CD14-positive monocyte (primary cell): ENCODE measurements around the gene CLK2. TPM values are rescaled to one million over a fixed set of nuclear protein-coding genes. Genes with fewer than 3 reads are reported as not detected.

Source experiments
- DNase-seq, 3 donors: peaks; one replicate each; pipeline ENCODE4 v3.0.0-alpha.2; 2011 to 2022
- H2AFZ ChIP-seq: 2 replicates; pipeline ENCODE4 v1.6.0; 2012; ENCODE audit warnings: mild to moderate bottlenecking, low read depth, low read length, inconsistent platforms; ENCODE audit not compliant: insufficient read depth, poor library complexity, severe bottlenecking
- H3K27ac ChIP-seq, 2 donors: 1 replicate in 1 of 2; 2 replicates in 1 of 2; pipeline ENCODE4 v1.5.1; 2012 to 2013; ENCODE audit warnings: low read length in 2 of 2, control low read depth in 1 of 2, inconsistent platforms in 1 of 2, low read depth in 1 of 2, mild to moderate bottlenecking in 1 of 2
- H3K27me3 ChIP-seq, 2 donors: one replicate each; pipeline versions ENCODE4 v1.6.0 to v1.6.1; 2011 to 2013; ENCODE audit warnings: low read length in 2 of 2; ENCODE audit not compliant: control insufficient read depth in 2 of 2, insufficient read depth in 2 of 2
- H3K36me3 ChIP-seq, 2 donors: replicated peaks in 1 of 2; 1 replicate in 1 of 2; 2 replicates in 1 of 2; pipeline versions ENCODE4 v1.5.1 to v1.6.1; 2012 to 2013; ENCODE audit warnings: low read length in 2 of 2, control low read depth in 1 of 2, inconsistent platforms in 1 of 2, mild to moderate bottlenecking in 1 of 2; ENCODE audit not compliant: insufficient read depth in 2 of 2, control insufficient read depth in 1 of 2
- H3K4me1 ChIP-seq, 2 donors: 1 replicate in 1 of 2; 2 replicates in 1 of 2; pipeline versions ENCODE4 v1.5.1 to v1.6.1; 2012 to 2013; ENCODE audit warnings: low read length in 2 of 2, control low read depth in 1 of 2, inconsistent platforms in 1 of 2, mild to moderate bottlenecking in 1 of 2, moderate library complexity in 1 of 2; ENCODE audit not compliant: insufficient read depth in 2 of 2, control insufficient read depth in 1 of 2
- H3K4me2 ChIP-seq: replicated peaks from 2 replicates; pipeline ENCODE3; 2012; ENCODE audit warnings: low read length, moderate library complexity, mild to moderate bottlenecking; ENCODE audit not compliant: poor library complexity, severe bottlenecking; ENCODE audit errors: extremely low read depth
- H3K4me3 ChIP-seq, 3 experiments: fragments of 200-600 bp in 1 of 3; sonication (generic) in 1 of 3; replicated peaks in 1 of 3; 1 replicate in 2 of 3; 2 replicates in 1 of 3; pipeline ENCODE4 v1.5.1; 2011 to 2013; ENCODE audit warnings: low read length in 3 of 3, mild to moderate bottlenecking in 3 of 3, control low read depth in 2 of 3, low read depth in 2 of 3, inconsistent platforms in 1 of 3, moderate library complexity in 1 of 3
- H3K79me2 ChIP-seq: 2 replicates; pipeline ENCODE4 v1.6.0; 2012; ENCODE audit warnings: mild to moderate bottlenecking, control low read depth, inconsistent platforms, low read length, moderate library complexity; ENCODE audit not compliant: insufficient read depth
- H3K9ac ChIP-seq: 2 replicates; pipeline ENCODE4 v1.6.0; 2017; ENCODE audit warnings: low read length, mild to moderate bottlenecking; ENCODE audit not compliant: insufficient read depth, poor library complexity, severe bottlenecking
- H3K9me3 ChIP-seq, 2 donors: replicated peaks in 1 of 2; 1 replicate in 1 of 2; 2 replicates in 1 of 2; pipeline versions ENCODE4 v1.5.1 to v1.6.1; 2012 to 2013; ENCODE audit warnings: low read length in 2 of 2, control low read depth in 1 of 2; ENCODE audit not compliant: control insufficient read depth in 1 of 2, insufficient read depth in 1 of 2
- H4K20me1 ChIP-seq: 2 replicates; pipeline ENCODE4 v1.6.0; 2012; ENCODE audit warnings: mild to moderate bottlenecking, low read length, control low read depth, moderate library complexity; ENCODE audit not compliant: insufficient read depth
- H3K27ac Mint-ChIP-seq, 7 donors: one replicate each; pipeline ENCODE4 v1.8.0; 2020; ENCODE audit warnings: mild to moderate bottlenecking in 7 of 7, mixed read lengths in 7 of 7, moderate library complexity in 6 of 7, inconsistent platforms in 2 of 7
- H3K27me3 Mint-ChIP-seq, 3 donors: one replicate each; pipeline ENCODE4 v1.8.0; 2021 to 2022; ENCODE audit warnings: low read depth in 3 of 3, mild to moderate bottlenecking in 3 of 3, mixed read lengths in 3 of 3, moderate library complexity in 3 of 3, inconsistent platforms in 1 of 3
- H3K36me3 Mint-ChIP-seq, 2 donors: one replicate each; pipeline ENCODE4 v1.8.0; 2020; ENCODE audit warnings: mixed read lengths in 2 of 2, inconsistent platforms in 1 of 2, mild to moderate bottlenecking in 1 of 2
- H3K4me1 Mint-ChIP-seq: one replicate; pipeline ENCODE4 v1.8.0; 2020; ENCODE audit warnings: mild to moderate bottlenecking, mixed read lengths
- H3K4me3 Mint-ChIP-seq, 2 donors: one replicate each; pipeline ENCODE4 v1.8.0; 2020; ENCODE audit warnings: mild to moderate bottlenecking in 2 of 2, mixed read lengths in 2 of 2, moderate library complexity in 1 of 2
- H3K9me3 Mint-ChIP-seq, 7 donors: one replicate each; pipeline ENCODE4 v1.8.0; 2020 to 2022; ENCODE audit warnings: mixed read lengths in 7 of 7, mild to moderate bottlenecking in 6 of 7, moderate library complexity in 6 of 7, inconsistent platforms in 2 of 7
- WGBS: methylation state at CpG from one replicate; pipeline ENCODE4 v1.1.5; 2013; ENCODE audit warnings: missing lambda C conversion rate; ENCODE audit not compliant: insufficient coverage; 5-methylcytosine and 5-hydroxymethylcytosine counted together
- intact Hi-C, 2 donors: fragments of 100-400 bp; cut with micrococcal nuclease; formaldehyde crosslinking; loops; one replicate each; pipeline versions ENCODE4 v1.15.0 to v1.15.1; 2023
- polyA plus RNA-seq, 3 donors: library from polyadenylated mRNA; depleted of rRNA in 1 of 3; unstranded in 2 of 3; stranded (reverse) in 1 of 3; fragments of 300-500 nt in 2 of 3; fragments of >200 nt in 1 of 3; fragmentation: Illumina TruSeq in 2 of 3; gene quantifications; 1 replicate in 2 of 3; 2 replicates in 1 of 3; pipeline ENCODE4 v1.2.3, GENCODE V29; 2012 to 2021
- TF ChIP-seq, protein P1 (sequence below): fragments of 200-600 bp; IDR thresholded peaks from one replicate; pipeline ENCODE4 v1.8.0; 2022; ENCODE audit warnings: antibody characterized with exemption, mild to moderate bottlenecking

Gene CLK2
- polyA plus RNA-seq, 3 donors: 7.3 to 143 (median 9.6) TPM

DNA sequence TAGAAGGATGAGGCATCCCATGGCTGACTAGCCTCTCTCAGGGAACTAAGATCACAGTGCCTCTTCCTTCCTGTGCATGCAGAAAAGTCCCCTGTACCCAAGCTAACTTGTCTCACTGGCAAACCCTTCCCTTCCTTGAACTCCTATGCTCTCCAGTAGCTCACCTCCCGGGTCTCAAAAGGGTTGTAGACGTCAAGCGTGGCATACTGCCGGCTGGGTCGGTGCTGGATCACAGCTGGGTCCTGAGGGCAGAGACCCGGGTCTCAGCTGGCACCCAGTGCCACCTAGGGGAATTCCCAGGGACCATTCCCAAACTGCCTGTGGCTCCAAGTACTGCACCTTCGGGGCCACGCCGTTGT is 11.8 kb downstream of the CLK2 start:
- H3K9me3 Mint-ChIP-seq: no peaks in the 10 kb centered on the region
- Histone ChIP-seq H3K36me3 (peaks cover 39 to 73% of the 10 kb centered on the region in 2 donors), H3K27ac (peak overlapping the region; percentile 56 to 83), H3K27me3 (no peaks in the 10 kb centered on the region), H3K9ac (peak overlapping the region; percentile 78), H3K9me3 (no peaks in the 10 kb centered on the region), H4K20me1 (peaks cover 8% of the 10 kb centered on the region), H2AFZ (peak overlapping the region; percentile 90), H3K4me1 (peaks cover 14 to 17% of the 10 kb centered on the region in 2 donors), H3K4me3 (peak overlapping the region; percentile 50 to 95 (median 77)), H3K4me2 (peak overlapping the region; percentile 98), H3K79me2 (peaks cover 20% of the 10 kb centered on the region)
- H3K27me3 Mint-ChIP-seq: no peaks in the 10 kb centered on the region
- 0% methylated on average over 9 of the region's 9 CpGs for WGBS
- H3K36me3 Mint-ChIP-seq: peaks cover 61 to 73% of the 10 kb centered on the region in 2 donors
- peak overlapping the region; percentile 93 to 94 for H3K4me3 Mint-ChIP-seq
- peaks cover 21% of the 10 kb centered on the region for H3K4me1 Mint-ChIP-seq
- intact Hi-C loops: no loop called here
- H3K27ac Mint-ChIP-seq: peak overlapping the region; percentile 92 to 97 (median 95)
- no peak for DNase-seq
- TF ChIP-seq, protein P1, sequence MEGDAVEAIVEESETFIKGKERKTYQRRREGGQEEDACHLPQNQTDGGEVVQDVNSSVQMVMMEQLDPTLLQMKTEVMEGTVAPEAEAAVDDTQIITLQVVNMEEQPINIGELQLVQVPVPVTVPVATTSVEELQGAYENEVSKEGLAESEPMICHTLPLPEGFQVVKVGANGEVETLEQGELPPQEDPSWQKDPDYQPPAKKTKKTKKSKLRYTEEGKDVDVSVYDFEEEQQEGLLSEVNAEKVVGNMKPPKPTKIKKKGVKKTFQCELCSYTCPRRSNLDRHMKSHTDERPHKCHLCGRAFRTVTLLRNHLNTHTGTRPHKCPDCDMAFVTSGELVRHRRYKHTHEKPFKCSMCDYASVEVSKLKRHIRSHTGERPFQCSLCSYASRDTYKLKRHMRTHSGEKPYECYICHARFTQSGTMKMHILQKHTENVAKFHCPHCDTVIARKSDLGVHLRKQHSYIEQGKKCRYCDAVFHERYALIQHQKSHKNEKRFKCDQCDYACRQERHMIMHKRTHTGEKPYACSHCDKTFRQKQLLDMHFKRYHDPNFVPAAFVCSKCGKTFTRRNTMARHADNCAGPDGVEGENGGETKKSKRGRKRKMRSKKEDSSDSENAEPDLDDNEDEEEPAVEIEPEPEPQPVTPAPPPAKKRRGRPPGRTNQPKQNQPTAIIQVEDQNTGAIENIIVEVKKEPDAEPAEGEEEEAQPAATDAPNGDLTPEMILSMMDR: no peak

DNA sequence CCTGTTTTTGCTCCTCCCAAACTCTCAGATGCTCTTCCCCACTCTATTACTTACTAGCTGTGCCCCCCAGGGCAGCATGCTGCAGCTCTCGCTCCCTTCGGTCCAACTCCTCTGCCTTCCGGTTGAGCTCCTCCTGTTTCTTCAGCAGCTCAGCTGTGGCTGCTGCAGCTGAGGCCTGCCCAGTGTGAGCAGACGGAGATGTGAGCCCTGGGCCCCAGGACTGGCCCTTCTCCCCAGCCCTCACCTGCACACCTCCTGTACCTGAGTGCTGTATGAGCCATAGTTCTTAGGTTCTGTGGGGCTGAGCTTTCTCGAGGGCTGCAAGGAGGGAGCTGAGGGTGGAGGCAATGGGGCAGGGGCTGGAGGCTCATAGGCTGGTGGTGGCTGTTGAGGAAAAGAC is 13.0 kb downstream of the CLK2 start:
- H3K4me1 Mint-ChIP-seq: peaks cover 30% of the 10 kb centered on the region
- peak overlapping the region in 2 of 7 donors; percentile 62 to 85 for H3K27ac Mint-ChIP-seq
- intact Hi-C loops: no loop called here

More for the DNA sequence above, 13.0 kb downstream of the CLK2 start:
- Histone ChIP-seq H3K27ac (no peak overlapping the region), H3K9ac (no peak overlapping the region), H4K20me1 (peaks cover 8% of the 10 kb centered on the region), H3K27me3 (no peaks in the 10 kb centered on the region), H3K4me3 (no peak overlapping the region), H2AFZ (no peak overlapping the region), H3K4me1 (peaks cover 23 to 26% of the 10 kb centered on the region in 2 donors), H3K9me3 (no peaks in the 10 kb centered on the region), H3K79me2 (peaks cover 20% of the 10 kb centered on the region), H3K36me3 (peaks cover 29 to 63% of the 10 kb centered on the region in 2 donors), H3K4me2 (no peak overlapping the region)
- Mint-ChIP-seq H3K4me3 (no peak overlapping the region), H3K27me3 (peaks cover 0 to 3% (median 0%) of the 10 kb centered on the region in 3 donors), H3K9me3 (no peaks in the 10 kb centered on the region), H3K36me3 (peaks cover 51 to 64% of the 10 kb centered on the region in 2 donors)
- 92% methylated on average over 3 of the region's 5 CpGs for whole genome bisulfite sequencing
- DNase-seq: no peak
- TF ChIP-seq, protein P1: no peak
